ENCODE data around the gene C3AR1. TPM values are rescaled to one million over a fixed set of nuclear protein-coding genes. Genes with fewer than 3 reads are reported as not detected.

C3AR1 gene
- total and polyA plus RNA-seq, 8 donors = 0.93 to 19.0 (median 1.5) TPM

DNA sequence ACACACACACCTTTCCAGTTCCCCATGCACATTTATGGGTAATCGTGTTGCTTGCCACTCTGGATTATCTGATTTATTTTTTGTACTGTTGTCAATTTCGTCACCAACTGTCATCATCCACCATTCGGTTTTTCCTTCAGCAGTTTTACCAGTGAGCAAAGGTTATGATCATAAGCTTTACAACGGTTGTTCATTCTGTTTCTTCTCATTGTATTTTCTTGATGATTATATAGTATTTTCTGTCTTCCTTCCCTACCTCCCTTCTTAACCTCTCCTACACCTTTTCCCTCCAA lies 16.6 kb upstream of the C3AR1 start:
- H3K9me3 ChIP-seq = no peaks in the 10 kb centered on the region
- FAIRE-seq = no peak
- TF ChIP-seq, protein P1, sequence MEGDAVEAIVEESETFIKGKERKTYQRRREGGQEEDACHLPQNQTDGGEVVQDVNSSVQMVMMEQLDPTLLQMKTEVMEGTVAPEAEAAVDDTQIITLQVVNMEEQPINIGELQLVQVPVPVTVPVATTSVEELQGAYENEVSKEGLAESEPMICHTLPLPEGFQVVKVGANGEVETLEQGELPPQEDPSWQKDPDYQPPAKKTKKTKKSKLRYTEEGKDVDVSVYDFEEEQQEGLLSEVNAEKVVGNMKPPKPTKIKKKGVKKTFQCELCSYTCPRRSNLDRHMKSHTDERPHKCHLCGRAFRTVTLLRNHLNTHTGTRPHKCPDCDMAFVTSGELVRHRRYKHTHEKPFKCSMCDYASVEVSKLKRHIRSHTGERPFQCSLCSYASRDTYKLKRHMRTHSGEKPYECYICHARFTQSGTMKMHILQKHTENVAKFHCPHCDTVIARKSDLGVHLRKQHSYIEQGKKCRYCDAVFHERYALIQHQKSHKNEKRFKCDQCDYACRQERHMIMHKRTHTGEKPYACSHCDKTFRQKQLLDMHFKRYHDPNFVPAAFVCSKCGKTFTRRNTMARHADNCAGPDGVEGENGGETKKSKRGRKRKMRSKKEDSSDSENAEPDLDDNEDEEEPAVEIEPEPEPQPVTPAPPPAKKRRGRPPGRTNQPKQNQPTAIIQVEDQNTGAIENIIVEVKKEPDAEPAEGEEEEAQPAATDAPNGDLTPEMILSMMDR (IDR thresholded peaks at IDR 0.05) = no peak
- no peak for ATAC-seq
- no peaks in the 10 kb centered on the region for H3K27me3 ChIP-seq
- H3K4me1 ChIP-seq = peaks cover 5 to 40% (median 13%) of the 10 kb centered on the region in 3 donors
- H3K36me3 ChIP-seq = no peaks in the 10 kb centered on the region
- 2 to 3% methylated on average over 4 of the region's 4 CpGs for WGBS, 2 donors
- intact Hi-C loops (cut with DNase I) = no loop called here
- DNase-seq = no peak
- H3K4me3 ChIP-seq = peak overlapping the region; percentile 62 to 87 (median 84)
- H3K27ac ChIP-seq = peak overlapping the region in 2 of 4 donors; percentile 92 to 96

DNA sequence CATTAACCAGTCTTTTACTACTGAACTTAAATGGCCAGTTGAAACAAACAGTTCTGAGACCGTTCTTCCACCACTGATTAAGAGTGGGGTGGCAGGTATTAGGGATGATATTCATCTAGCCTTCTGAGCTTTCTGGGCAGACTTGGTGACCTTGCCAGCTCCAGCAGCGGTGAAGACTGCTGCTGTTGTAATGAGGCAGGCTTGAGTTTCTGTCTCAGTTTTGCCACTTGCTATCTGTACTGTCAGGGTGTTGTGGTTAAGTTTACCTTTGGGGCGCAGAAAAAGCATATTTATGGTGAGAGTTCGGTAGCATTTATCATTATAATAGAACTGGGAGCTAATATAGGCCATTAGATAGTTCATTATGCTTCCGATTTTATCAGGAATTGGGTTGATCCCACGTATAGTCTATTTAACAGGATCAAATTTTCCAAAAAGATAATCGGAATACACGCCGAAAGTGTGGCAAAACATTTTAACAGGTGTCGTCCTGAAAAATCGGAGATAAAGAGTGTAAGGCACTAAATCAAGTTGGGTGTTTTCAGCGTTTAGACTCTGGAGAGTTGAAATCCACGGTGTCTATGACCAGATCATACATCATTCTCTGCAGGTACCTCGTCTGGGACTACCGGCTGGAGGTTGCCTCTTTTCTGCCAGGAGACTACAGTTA lies 15.2 kb upstream of the C3AR1 start:
- FAIRE-seq = no peak
- TF ChIP-seq, protein P1 (IDR thresholded peaks at IDR 0.05) = no peak
- 0 to 1% methylated on average over 15 of the region's 15 CpGs for WGBS, 2 donors
- no peaks in the 10 kb centered on the region for H3K9me3 ChIP-seq
- H3K27ac ChIP-seq = peak overlapping the region; percentile 86 to 96 (median 94)
- peak overlapping the region; percentile 62 to 87 (median 84) for H3K4me3 ChIP-seq
- intact Hi-C loops (cut with DNase I) = no loop called here
- H3K36me3 ChIP-seq = no peaks in the 10 kb centered on the region
- H3K27me3 ChIP-seq = no peaks in the 10 kb centered on the region
- peak; percentile 43 to 63 (median 54) for ATAC-seq
- peak in 2 of 6 donors; percentile 19 to 31 for DNase-seq
- H3K4me1 ChIP-seq = peaks cover 5 to 34% (median 13%) of the 10 kb centered on the region in 3 donors

DNA sequence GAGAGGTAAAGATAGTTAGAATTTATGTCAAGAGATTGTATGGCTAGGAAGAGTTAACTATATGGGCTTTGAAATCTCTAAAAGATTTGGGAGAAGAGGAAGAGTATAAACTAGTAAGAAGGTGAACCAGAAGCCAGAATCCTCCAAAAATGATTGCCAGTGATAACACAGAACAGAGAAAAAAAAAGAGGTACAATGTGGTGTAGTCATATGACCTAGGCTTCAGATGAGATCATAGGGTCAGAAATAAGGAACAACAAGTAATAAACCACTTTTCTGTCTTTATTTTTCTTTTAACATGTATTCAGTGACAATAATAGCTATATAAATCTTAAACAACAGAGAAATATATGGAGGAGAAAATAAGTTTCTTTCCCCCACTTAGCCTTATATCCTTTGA lies 14.0 kb upstream of the C3AR1 start:
- ATAC-seq = no peak
- intact Hi-C loops (cut with DNase I) = no loop called here
- no peak for DNase-seq
- no peak overlapping the region for H3K27ac ChIP-seq
- H3K9me3 ChIP-seq = no peaks in the 10 kb centered on the region
- peaks cover 5 to 32% (median 13%) of the 10 kb centered on the region in 3 donors for H3K4me1 ChIP-seq
- no peak for FAIRE-seq
- TF ChIP-seq, protein P1 (IDR thresholded peaks at IDR 0.05) = no peak
- H3K27me3 ChIP-seq = no peaks in the 10 kb centered on the region
- H3K36me3 ChIP-seq = no peaks in the 10 kb centered on the region
- no peak overlapping the region for H3K4me3 ChIP-seq

DNA sequence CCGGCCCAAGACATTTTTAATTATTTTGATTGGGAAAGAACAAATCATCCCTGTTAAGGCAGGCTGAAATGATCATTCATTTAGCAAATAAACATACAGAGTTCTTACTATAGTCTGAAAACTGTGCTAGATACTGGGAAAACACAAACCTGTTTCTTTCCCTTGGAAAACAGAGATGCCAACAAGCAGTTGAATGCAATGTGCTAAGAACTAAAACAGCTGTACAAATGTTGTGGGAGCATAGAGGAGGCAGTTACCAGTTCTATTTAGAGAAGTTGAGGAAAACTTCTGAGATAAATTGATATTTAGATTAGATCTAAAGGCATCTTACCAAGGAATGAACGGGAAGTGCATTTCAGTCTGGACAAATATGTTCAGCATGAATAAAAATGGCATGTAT lies 12.8 kb upstream of the C3AR1 start:
- TF ChIP-seq, protein P1 (IDR thresholded peaks at IDR 0.05) = no peak
- DNase-seq = no peak
- no peak for FAIRE-seq
- ATAC-seq = no peak
- H3K9me3 ChIP-seq = no peaks in the 10 kb centered on the region
- H3K27ac ChIP-seq = no peak overlapping the region
- intact Hi-C loops (cut with DNase I) = no loop called here
- H3K36me3 ChIP-seq = no peaks in the 10 kb centered on the region
- WGBS, 2 donors = 34 to 38% methylated on average over 2 of the region's 2 CpGs
- no peak overlapping the region for H3K4me3 ChIP-seq
- peaks cover 5 to 22% (median 6%) of the 10 kb centered on the region in 3 donors for H3K4me1 ChIP-seq
- no peaks in the 10 kb centered on the region for H3K27me3 ChIP-seq

DNA sequence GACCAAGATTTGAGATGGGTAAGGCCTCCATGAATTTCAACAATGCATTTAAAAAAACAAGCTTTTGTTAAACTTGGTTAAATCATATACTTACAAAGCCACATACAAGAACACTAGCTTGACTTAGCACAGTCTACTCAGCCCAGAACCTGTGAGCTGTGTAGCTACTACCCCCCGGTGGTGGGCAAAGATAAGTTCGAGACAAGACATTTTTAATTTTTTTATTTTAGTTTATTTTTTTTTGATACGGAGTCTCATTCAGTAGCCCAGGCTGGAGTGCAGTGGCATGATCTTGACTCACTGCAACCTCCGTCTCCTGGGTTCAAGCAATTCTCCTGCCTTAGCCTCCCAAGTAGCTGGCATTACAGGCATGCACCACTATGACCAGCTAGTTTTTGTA lies 12.2 kb upstream of the C3AR1 start:
- ATAC-seq (no peak), DNase-seq (peak in 1 of 6 donors; percentile 10), FAIRE-seq (no peak)
- 29 to 32% methylated on average over 4 of the region's 4 CpGs for WGBS, 2 donors
- intact Hi-C loops (cut with DNase I) = no loop called here
- Histone ChIP-seq H3K4me1 (peaks cover 2 to 16% (median 5%) of the 10 kb centered on the region in 3 donors), H3K9me3 (no peaks in the 10 kb centered on the region), H3K27ac (no peak overlapping the region), H3K4me3 (no peak overlapping the region), H3K27me3 (no peaks in the 10 kb centered on the region), H3K36me3 (no peaks in the 10 kb centered on the region)
- TF ChIP-seq, protein P1 (IDR thresholded peaks at IDR 0.05) = no peak

Measured in pancreas (tissue), 10 donors.